ENCODE measurements around the gene ZBTB7C. TPM values are rescaled to one million over a fixed set of nuclear protein-coding genes. Genes with fewer than 3 reads are reported as not detected.

The ZBTB7C gene
- polyA plus RNA-seq, 2 of the 4 experiments (the other 2 are of a cell fraction), result 0.10 to 0.12 TPM

DNA sequence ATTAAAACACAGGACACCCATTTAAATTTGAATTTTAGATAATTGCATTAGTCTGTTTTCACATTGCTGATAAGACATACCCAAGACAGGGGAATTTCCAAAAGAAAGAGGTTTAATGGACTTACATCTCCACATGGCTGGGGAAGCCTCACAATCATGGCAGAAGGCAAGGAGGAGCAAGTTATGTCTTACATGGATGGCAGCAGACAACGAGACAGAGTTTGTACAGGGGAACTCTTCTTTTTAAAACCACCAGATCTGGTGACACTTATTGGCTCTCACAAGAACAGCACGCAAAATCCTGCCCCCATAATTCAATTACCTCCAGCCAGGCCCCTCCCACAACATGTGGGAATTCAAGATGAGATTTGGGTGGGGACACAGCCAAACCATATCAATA lies 398.9 kb downstream of the ZBTB7C start (continued):
- no peak for TF ChIP-seq REST (IDR thresholded peaks at IDR 0.05)
- TF ChIP-seq CHD4 (IDR thresholded peaks at IDR 0.05; ENCODE audit: borderline replicate concordance), result no peak

DNA sequence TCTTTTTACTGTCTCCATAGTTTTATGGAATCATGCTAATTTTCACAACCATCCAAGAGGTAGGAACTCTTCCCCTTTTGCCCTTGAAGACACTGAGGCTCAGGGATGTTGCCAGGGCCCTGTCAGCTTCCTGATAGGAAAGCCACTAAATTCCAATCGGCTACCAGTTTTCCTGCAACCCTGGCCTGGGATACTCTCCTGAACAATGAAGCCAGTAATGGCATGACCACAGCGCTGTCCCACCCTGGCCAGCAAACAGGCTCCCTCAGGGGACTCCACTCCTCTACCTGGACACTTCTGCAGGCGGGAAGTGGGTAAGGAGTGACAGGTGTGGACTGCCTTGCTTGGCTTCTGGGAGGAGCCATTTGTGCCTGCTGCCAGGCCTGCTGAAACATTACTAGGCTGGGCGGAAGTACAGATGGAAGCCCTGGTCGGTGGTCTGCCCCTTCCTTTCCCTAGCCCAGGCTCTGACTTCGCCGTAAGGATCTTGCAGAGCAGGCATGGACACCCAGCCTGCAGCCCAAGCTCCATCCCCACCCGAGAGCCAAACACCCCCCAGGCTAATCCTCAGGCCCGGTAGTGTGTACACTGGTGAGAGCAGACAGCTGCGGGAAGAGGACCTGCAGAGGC lies 400.0 kb downstream of the ZBTB7C start:
- ChIA-PET POLR2A (no interaction called here), CTCF (interaction anchor here (2.6 kb wide), 1 partner anchor 76 kb away, joined by 13 read pairs; no protein-coding TSS in a partner anchor)
- no peak for ATAC-seq
- TF ChIP-seq CHD4 (IDR thresholded peaks at IDR 0.05; ENCODE audit: borderline replicate concordance) (no peak), EHF (CRISPR knock-in tag; IDR thresholded peaks at IDR 0.05) (0 out of 2 replicates have a peak, but pooled peaks have one; percentile 38), HDAC2 (IDR thresholded peaks at IDR 0.05) (no peak), NPAS2 (CRISPR knock-in tag; IDR thresholded peaks at IDR 0.05; ENCODE audit: borderline replicate concordance) (no peak)
- no peak overlapping the region for H3K4me3 ChIP-seq
- H3K4me1 ChIP-seq, result peaks cover 38% of the 10 kb centered on the region
- 94% methylated on average over 8 of the region's 10 CpGs for WGBS (ENCODE audit: missing lambda C conversion rate)
- no peaks in the 10 kb centered on the region for H3K9me3 ChIP-seq
- H3K4me2 ChIP-seq, result peak overlapping the region; percentile 71; the same call in 2 of the 3 replicates
- no peak for DNase-seq (ENCODE audit: low read depth in 1 of 2, low spot score in 1 of 2)
- H3K27ac ChIP-seq, result peak overlapping the region; percentile 99
- FAIRE-seq, result no peak

- Histone ChIP-seq H3K4me3 (peak overlapping the region; percentile 35), H3K4me2 (peak overlapping the region; percentile 71), H3K4me1 (peaks cover 45% of the 10 kb centered on the region), H3K9me3 (no peaks in the 10 kb centered on the region), H3K27ac (peak overlapping the region; percentile 99)
- POLR2A ChIA-PET, result interaction anchor here (0.6 to 1.9 kb wide), 5 partner anchors 12 to 108 kb away, joined by 4 to 16 read pairs (median 4); partner anchors contain the start of gene SMAD2
- ATAC-seq (peak; percentile 62 to 69), DNase-seq (ENCODE audit: low read depth in 1 of 2, low spot score in 1 of 2) (peak; percentile 71 to 82), FAIRE-seq (no peak)
- CTCF ChIA-PET, result interaction anchor here (0.5 to 2.6 kb wide), 22 partner anchors 9 to 252 kb away, joined by 3 to 20 read pairs (median 4); partner anchors contain the start of gene SMAD2
- TF ChIP-seq RCOR1 (IDR thresholded peaks at IDR 0.05; ENCODE audit: low read depth, low read length), result no peak
- TF ChIP-seq CTCF (IDR thresholded peaks at IDR 0.05), result peak; percentile 79
- TF ChIP-seq, protein P1, sequence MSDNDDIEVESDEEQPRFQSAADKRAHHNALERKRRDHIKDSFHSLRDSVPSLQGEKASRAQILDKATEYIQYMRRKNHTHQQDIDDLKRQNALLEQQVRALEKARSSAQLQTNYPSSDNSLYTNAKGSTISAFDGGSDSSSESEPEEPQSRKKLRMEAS (IDR thresholded peaks at IDR 0.05), result peak; percentile 45; the same call in 1 of the 2 replicates
- no peak for TF ChIP-seq HDAC2 (IDR thresholded peaks at IDR 0.05)
- TF ChIP-seq ZNF302 (CRISPR knock-in tag; IDR thresholded peaks at IDR 0.05), result no peak
- TF ChIP-seq, protein P2, sequence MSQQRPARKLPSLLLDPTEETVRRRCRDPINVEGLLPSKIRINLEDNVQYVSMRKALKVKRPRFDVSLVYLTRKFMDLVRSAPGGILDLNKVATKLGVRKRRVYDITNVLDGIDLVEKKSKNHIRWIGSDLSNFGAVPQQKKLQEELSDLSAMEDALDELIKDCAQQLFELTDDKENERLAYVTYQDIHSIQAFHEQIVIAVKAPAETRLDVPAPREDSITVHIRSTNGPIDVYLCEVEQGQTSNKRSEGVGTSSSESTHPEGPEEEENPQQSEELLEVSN (IDR thresholded peaks at IDR 0.05; ENCODE audit: borderline replicate concordance, low read depth), result 0 out of 2 replicates have a peak, but pooled peaks have one; percentile 48
- peak; percentile 85 for TF ChIP-seq SMC3 (IDR thresholded peaks at IDR 0.05)
- no peak for TF ChIP-seq GATA3 (IDR thresholded peaks at IDR 0.05; ENCODE audit: borderline replicate concordance)
- TF ChIP-seq EP300 (IDR thresholded peaks at IDR 0.05), result peak in 1 of 2 experiments; percentile 17; a peak in 2 of 5 replicates
- TF ChIP-seq POLR2A (IDR thresholded peaks at IDR 0.05; ENCODE audit: low read length), result peak; percentile 52
- peak in 1 of 2 experiments; percentile 61; a peak in 3 of 5 replicates for TF ChIP-seq RAD21 (conservative IDR thresholded peaks at IDR 0.05 in 1 of 2, IDR thresholded peaks at IDR 0.05 in 1 of 2)
- TF ChIP-seq PBX3 (IDR thresholded peaks at IDR 0.05), result 0 out of 2 replicates have a peak, but pooled peaks have one; percentile 34
- peak in 1 of 2 experiments; percentile 85; a peak in 4 of 5 replicates for TF ChIP-seq JUN (IDR thresholded peaks at IDR 0.05)
- TF ChIP-seq RFX5 (IDR thresholded peaks at IDR 0.05), result no peak
- peak; percentile 74; the same call in 1 of the 2 replicates for TF ChIP-seq HOXB5 (CRISPR knock-in tag; IDR thresholded peaks at IDR 0.05)
- peak; percentile 66; the same call in 1 of the 2 replicates for TF ChIP-seq HOXB13 (CRISPR knock-in tag; IDR thresholded peaks at IDR 0.05; ENCODE audit: low read depth)
- 0 out of 3 replicates have a peak, but pooled peaks have one; percentile 37 for TF ChIP-seq BCL3 (IDR thresholded peaks at IDR 0.05)
- WGBS (ENCODE audit: missing lambda C conversion rate), result 6% methylated on average over 21 of the region's 68 CpGs
Observed at GRCh38 chr18:48007955-48008701, 401.1 kb downstream of the ZBTB7C start.

Measured in A549 (cell line).